H1 (cell line): Measurements from ENCODE around the gene MAGI1. TPM values are rescaled to one million over a fixed set of nuclear protein-coding genes. Genes with fewer than 3 reads are reported as not detected.

Source experiments
- CTCF ChIA-PET: fragments of 300-600 bp; sonication (Branson Sonifier 250); formaldehyde crosslinking; loops from one replicate; lab custom pipeline; 2021; ENCODE audit not compliant: partially characterized antibody; lab: Charles Lee
- POLR2A ChIA-PET: fragments of 300-600 bp; sonication (Branson Sonifier 250); formaldehyde crosslinking; loops from one replicate; lab custom pipeline; 2021; ENCODE audit warnings: inconsistent platforms; ENCODE audit not compliant: partially characterized antibody; lab: Charles Lee
- DNase-seq, 2 experiments: peaks; one replicate each; pipeline versions ENCODE4 v3.0.0 to v3.0.0-alpha.2; 2010 to 2022; ENCODE audit warnings: low spot score in 2 of 2, low read depth in 1 of 2, mixed read lengths in 1 of 2
- FAIRE-seq: peaks from 2 replicates; lab custom pipeline; 2011; peaks lifted over from hg19 to GRCh38; lab: Jason Lieb, UNC
- H2AFZ ChIP-seq: 2 replicates; pipeline ENCODE4 v1.8.1; 2012; ENCODE audit warnings: low read length, inconsistent platforms
- H2AK5ac ChIP-seq: 2 replicates; pipeline ENCODE4 v1.6.1; 2013; ENCODE audit warnings: low read depth, low read length
- H2BK120ac ChIP-seq: replicated peaks from 2 replicates; pipeline ENCODE3; 2013; ENCODE audit warnings: low read depth, low read length, inconsistent platforms
- H2BK12ac ChIP-seq: 2 replicates; pipeline ENCODE4 v1.6.1; 2013; ENCODE audit warnings: low read depth, low read length
- H2BK15ac ChIP-seq: 2 replicates; pipeline ENCODE4 v1.6.1; 2013; ENCODE audit warnings: low read length
- H2BK20ac ChIP-seq: 2 replicates; pipeline ENCODE4 v1.6.1; 2013; ENCODE audit warnings: low read length
- H2BK5ac ChIP-seq: 2 replicates; pipeline ENCODE4 v1.6.1; 2013; ENCODE audit warnings: low read depth, low read length
- H3K14ac ChIP-seq: 2 replicates; pipeline ENCODE4 v1.6.1; 2013; ENCODE audit warnings: inconsistent platforms; ENCODE audit not compliant: insufficient read length
- H3K18ac ChIP-seq: 2 replicates; pipeline ENCODE4 v1.6.1; 2013; ENCODE audit warnings: low read length; ENCODE audit errors: extremely low read depth
- H3K23ac ChIP-seq: 2 replicates; pipeline ENCODE4 v1.6.1; 2013; ENCODE audit warnings: inconsistent platforms; ENCODE audit not compliant: insufficient read length
- H3K23me2 ChIP-seq: 2 replicates; pipeline ENCODE4 v1.6.1; 2013; ENCODE audit warnings: low read depth, low read length
- H3K27ac ChIP-seq: 2 replicates; pipeline ENCODE4 v1.6.1; 2011; ENCODE audit warnings: low read depth, low read length, inconsistent platforms
- H3K27me3 ChIP-seq, 4 experiments: replicated peaks in 1 of 4; 1 replicate in 1 of 4; 2 replicates in 3 of 4; pipeline versions ENCODE4 v1.6.1 to v1.8.1; 2011 to 2013; ENCODE audit warnings: low read length in 3 of 4, mild to moderate bottlenecking in 3 of 4, inconsistent platforms in 2 of 4, mixed read lengths in 2 of 4, moderate library complexity in 1 of 4; ENCODE audit not compliant: control insufficient read depth in 3 of 4, insufficient read depth in 3 of 4; ENCODE audit errors: extremely low read depth in 1 of 4
- H3K36me3 ChIP-seq, 4 experiments: 2 replicates each; pipeline versions ENCODE4 v1.6.1 to v1.8.1; 2011 to 2013; ENCODE audit warnings: mild to moderate bottlenecking in 4 of 4, low read length in 3 of 4, moderate library complexity in 2 of 4, control low read depth in 1 of 4, inconsistent platforms in 1 of 4; ENCODE audit not compliant: insufficient read depth in 4 of 4, control insufficient read depth in 2 of 4
- H3K4ac ChIP-seq: replicated peaks from 2 replicates; pipeline ENCODE3; 2013; ENCODE audit warnings: low read length, low read depth, mixed read lengths, inconsistent platforms; ENCODE audit not compliant: insufficient read length
- H3K4me1 ChIP-seq, 4 experiments: replicated peaks in 1 of 4; 1 replicate in 1 of 4; 2 replicates in 3 of 4; pipeline versions ENCODE4 v1.6.1 to v1.8.1; 2011 to 2013; ENCODE audit warnings: low read length in 3 of 4, inconsistent platforms in 2 of 4, mixed read lengths in 1 of 4; ENCODE audit not compliant: insufficient read depth in 4 of 4, control insufficient read depth in 3 of 4
- H3K4me2 ChIP-seq, 2 experiments: 2 replicates each; pipeline versions ENCODE4 v1.6.1 to v1.8.1; 2011 to 2013; ENCODE audit warnings: low read depth in 2 of 2, low read length in 2 of 2, control low read depth in 1 of 2, inconsistent platforms in 1 of 2, mild to moderate bottlenecking in 1 of 2; ENCODE audit not compliant: insufficient read depth in 1 of 2
- H3K4me3 ChIP-seq, 4 experiments: fragments of 200-600, 300-600 bp in 1 of 4; sonication (generic), shearing (Covaris generic), sonication (Bioruptor Twin) in 1 of 4; 2 replicates each; pipeline versions ENCODE4 v1.5.1 to v1.8.1; 2011 to 2016; ENCODE audit warnings: low read length in 4 of 4, low read depth in 3 of 4, control low read depth in 2 of 4, inconsistent platforms in 2 of 4, mild to moderate bottlenecking in 2 of 4, mixed read lengths in 1 of 4, moderate library complexity in 1 of 4; ENCODE audit not compliant: insufficient read depth in 2 of 4; ENCODE audit errors: extremely low read depth in 1 of 4
- H3K56ac ChIP-seq: replicated peaks from 2 replicates; pipeline ENCODE3; 2013; ENCODE audit warnings: low read depth, mild to moderate bottlenecking, mixed read lengths, low read length, inconsistent platforms; ENCODE audit not compliant: insufficient read length
- H3K79me1 ChIP-seq: 2 replicates; pipeline ENCODE4 v1.6.1; 2013; ENCODE audit warnings: low read depth, low read length, control low read depth
- H3K79me2 ChIP-seq, 2 experiments: 2 replicates each; pipeline versions ENCODE4 v1.6.1 to v1.8.1; 2012 to 2013; ENCODE audit warnings: low read length in 2 of 2, mild to moderate bottlenecking in 2 of 2, inconsistent platforms in 1 of 2; ENCODE audit not compliant: insufficient read depth in 2 of 2, control insufficient read depth in 1 of 2
- H3K9ac ChIP-seq, 4 experiments: replicated peaks in 1 of 4; 1 replicate in 1 of 4; 2 replicates in 3 of 4; pipeline versions ENCODE4 v1.6.1 to v1.8.1; 2011 to 2013; ENCODE audit warnings: low read depth in 3 of 4, low read length in 3 of 4, control low read depth in 2 of 4, mild to moderate bottlenecking in 2 of 4, moderate library complexity in 2 of 4, inconsistent platforms in 1 of 4; ENCODE audit errors: extremely low read depth in 1 of 4
- H3K9me3 ChIP-seq, 2 experiments: 2 replicates each; pipeline versions ENCODE4 v1.6.1 to v1.8.1; 2012 to 2013; ENCODE audit warnings: mild to moderate bottlenecking in 2 of 2, moderate library complexity in 2 of 2, control low read depth in 1 of 2, inconsistent platforms in 1 of 2, low read depth in 1 of 2, low read length in 1 of 2, mixed read lengths in 1 of 2; ENCODE audit not compliant: insufficient read depth in 2 of 2
- H4K20me1 ChIP-seq, 2 experiments: replicated peaks in 1 of 2; 2 replicates each; pipeline versions ENCODE3 to v1.8.1; 2011 to 2013; ENCODE audit warnings: inconsistent platforms in 2 of 2, low read length in 2 of 2, mild to moderate bottlenecking in 1 of 2; ENCODE audit not compliant: insufficient read depth in 2 of 2, control insufficient read depth in 1 of 2
- H4K5ac ChIP-seq: 2 replicates; pipeline ENCODE4 v1.6.1; 2013; ENCODE audit warnings: low read length, low read depth, mixed read lengths, inconsistent platforms; ENCODE audit not compliant: insufficient read length
- H4K8ac ChIP-seq: 2 replicates; pipeline ENCODE4 v1.8.0; 2013; ENCODE audit warnings: mild to moderate bottlenecking, moderate library complexity, low read length, inconsistent platforms; ENCODE audit not compliant: insufficient read depth; ENCODE audit errors: extremely low read depth
- H4K91ac ChIP-seq: replicated peaks from 2 replicates; pipeline ENCODE3; 2013; ENCODE audit warnings: low read length, mixed read lengths, inconsistent platforms; ENCODE audit not compliant: insufficient read length
- POLR2AphosphoS5 ChIP-seq: IDR thresholded peaks from 2 replicates; pipeline ENCODE4 v1.6.1; 2011; ENCODE audit warnings: low read depth, low read length
- whole genome bisulfite sequencing, 2 experiments: shearing (Covaris generic) in 1 of 2; methylation state at CpG; one replicate each; pipeline versions ENCODE4 v1.1.6 to v1.1.7; 2013 to 2015; ENCODE audit warnings: low lambda C conversion rate in 2 of 2, mixed read lengths in 2 of 2, inconsistent platforms in 1 of 2, low coverage in 1 of 2, missing lambda C conversion rate in 1 of 2; ENCODE audit not compliant: insufficient replicate concordance in 2 of 2, insufficient coverage in 1 of 2, insufficient read length in 1 of 2; ENCODE audit errors: extremely low coverage in 1 of 2, missing lambda C conversion rate in 1 of 2; 5-methylcytosine and 5-hydroxymethylcytosine counted together
- polyA plus RNA-seq, 7 experiments: library from polyadenylated mRNA; depleted of rRNA in 3 of 7; stranded (reverse) in 5 of 7; unstranded in 2 of 7; fragments of >200 nt in 5 of 7; fragments of 200-250 nt in 2 of 7; gene quantifications; 1 replicate in 5 of 7; 2 replicates in 1 of 7; 4 replicates in 1 of 7; pipeline versions ENCODE4 v1.2.1 to v1.2.3, GENCODE V29; 2011 to 2013; ENCODE audit warnings: missing spikeins in 2 of 7, mixed read lengths in 2 of 7
- total RNA-seq: library from RNA; stranded (reverse); fragmentation: NEBNext Ultra II Directional; extraction: Animal tissue kit (Norgen Biotek cat#: 25700); gene quantifications from 2 replicates; pipeline ENCODE4 v1.2.1, GENCODE V29; 2021

Gene MAGI1
- total and polyA plus RNA-seq, 2 of the 8 experiments (the other 6 are each of a cell fraction or from before 2014, with no cell fraction given) = 19.8 to 78.0 TPM

GRCh38 chr3:65701516-65701915, 337.2 kb downstream of the MAGI1 start:
- no peaks in the 10 kb centered on the region for H3K27me3 ChIP-seq
- WGBS, 2 experiments = 94% methylated on average over 4 of the region's 4 CpGs; no CpG with 5 or more reads in 1 of the 2 experiments
- no peak for FAIRE-seq
- no peaks in the 10 kb centered on the region for H3K36me3 ChIP-seq
- H4K20me1 ChIP-seq = no peaks in the 10 kb centered on the region
- H3K4me1 ChIP-seq = no peaks in the 10 kb centered on the region
- H2AFZ ChIP-seq = no peak overlapping the region
- no peak overlapping the region for H2BK12ac ChIP-seq
- H3K18ac ChIP-seq = no peak overlapping the region
- no peak overlapping the region for H2BK15ac ChIP-seq
- no peak overlapping the region for H4K8ac ChIP-seq
- ChIA-PET POLR2A (interaction anchor here (1.2 kb wide), 1 partner anchor 12 kb away, joined by 3 read pairs; no protein-coding TSS in a partner anchor), CTCF (interaction anchor here (0.6 to 2.7 kb wide), 9 partner anchors 12 to 143 kb away, joined by 3 to 8 read pairs (median 4); no protein-coding TSS in a partner anchor)
- no peak for TF ChIP-seq POLR2AphosphoS5
- no peak overlapping the region for H3K4me3 ChIP-seq
- no peak overlapping the region for H2BK120ac ChIP-seq
- H3K27ac ChIP-seq = no peak overlapping the region
- no peaks in the 10 kb centered on the region; a peak in 1 of 4 replicates for H3K79me2 ChIP-seq
- H3K23ac ChIP-seq = no peak overlapping the region
- H2BK20ac ChIP-seq = no peak overlapping the region
- H3K56ac ChIP-seq = no peak overlapping the region
- DNase-seq = no peak
- no peaks in the 10 kb centered on the region for H3K79me1 ChIP-seq
- no peaks in the 10 kb centered on the region for H3K23me2 ChIP-seq
- H4K5ac ChIP-seq = no peak overlapping the region
- H3K14ac ChIP-seq = no peak overlapping the region
- no peak overlapping the region for H3K4ac ChIP-seq
- no peaks in the 10 kb centered on the region for H3K9me3 ChIP-seq
- no peak overlapping the region for H2AK5ac ChIP-seq
- H2BK5ac ChIP-seq = no peak overlapping the region
- H4K91ac ChIP-seq = no peak overlapping the region
- no peak overlapping the region for H3K9ac ChIP-seq
- no peak overlapping the region for H3K4me2 ChIP-seq
